ENCODE results near the gene ACAT1. TPM values are rescaled to one million over a fixed set of nuclear protein-coding genes. Genes with fewer than 3 reads are reported as not detected.

The ACAT1 gene
- total RNA-seq, 6 experiments from 2014 or later, result 357 to 1,180 (median 459) TPM

- no peak overlapping the region for H3K4me3 ChIP-seq
- DNase-seq (no peak), ATAC-seq (peak in 2 of 4 donors; percentile 69 to 86)
- H3K9me3 ChIP-seq, result no peaks in the 10 kb centered on the region
- no peaks in the 10 kb centered on the region for H3K4me1 ChIP-seq
- H3K36me3 ChIP-seq, result peaks cover 0 to 27% (median 12%) of the 10 kb centered on the region in 4 donors
- peak overlapping the region in 1 of 3 donors; percentile 19 for H3K27ac ChIP-seq
- no peak for TF ChIP-seq POLR2A (IDR thresholded peaks at IDR 0.05)
- TF ChIP-seq, protein P1, sequence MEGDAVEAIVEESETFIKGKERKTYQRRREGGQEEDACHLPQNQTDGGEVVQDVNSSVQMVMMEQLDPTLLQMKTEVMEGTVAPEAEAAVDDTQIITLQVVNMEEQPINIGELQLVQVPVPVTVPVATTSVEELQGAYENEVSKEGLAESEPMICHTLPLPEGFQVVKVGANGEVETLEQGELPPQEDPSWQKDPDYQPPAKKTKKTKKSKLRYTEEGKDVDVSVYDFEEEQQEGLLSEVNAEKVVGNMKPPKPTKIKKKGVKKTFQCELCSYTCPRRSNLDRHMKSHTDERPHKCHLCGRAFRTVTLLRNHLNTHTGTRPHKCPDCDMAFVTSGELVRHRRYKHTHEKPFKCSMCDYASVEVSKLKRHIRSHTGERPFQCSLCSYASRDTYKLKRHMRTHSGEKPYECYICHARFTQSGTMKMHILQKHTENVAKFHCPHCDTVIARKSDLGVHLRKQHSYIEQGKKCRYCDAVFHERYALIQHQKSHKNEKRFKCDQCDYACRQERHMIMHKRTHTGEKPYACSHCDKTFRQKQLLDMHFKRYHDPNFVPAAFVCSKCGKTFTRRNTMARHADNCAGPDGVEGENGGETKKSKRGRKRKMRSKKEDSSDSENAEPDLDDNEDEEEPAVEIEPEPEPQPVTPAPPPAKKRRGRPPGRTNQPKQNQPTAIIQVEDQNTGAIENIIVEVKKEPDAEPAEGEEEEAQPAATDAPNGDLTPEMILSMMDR (IDR thresholded peaks at IDR 0.05), result no peak
- intact Hi-C loops (cut with DNase I), result no loop called here
- 77% methylated on average over 4 of the region's 4 CpGs for WGBS (ENCODE audit: insufficient coverage, low coverage, low lambda C conversion rate, missing lambda C conversion rate)
- no peaks in the 10 kb centered on the region for H3K27me3 ChIP-seq
Measured at GRCh38 chr11:108093128-108093904, 28.1 kb upstream of the ACAT1 start.

- Histone ChIP-seq H3K4me3 (no peak overlapping the region), H3K27me3 (no peaks in the 10 kb centered on the region), H3K9me3 (no peaks in the 10 kb centered on the region), H3K27ac (no peak overlapping the region), H3K4me1 (no peaks in the 10 kb centered on the region), H3K36me3 (peaks cover 0 to 38% (median 17%) of the 10 kb centered on the region in 4 donors)
- DNase-seq (no peak), ATAC-seq (peak in 1 of 4 donors; percentile 12)
- intact Hi-C loops (cut with DNase I), result no loop called here
- 100% methylated on average over 2 of the region's 3 CpGs for WGBS (ENCODE audit: insufficient coverage, low coverage, low lambda C conversion rate, missing lambda C conversion rate)
- no peak for TF ChIP-seq POLR2A (IDR thresholded peaks at IDR 0.05)
- TF ChIP-seq, protein P1 (IDR thresholded peaks at IDR 0.05), result no peak
Measured at GRCh38 chr11:108097179-108097578, 24.2 kb upstream of the ACAT1 start.

DNA sequence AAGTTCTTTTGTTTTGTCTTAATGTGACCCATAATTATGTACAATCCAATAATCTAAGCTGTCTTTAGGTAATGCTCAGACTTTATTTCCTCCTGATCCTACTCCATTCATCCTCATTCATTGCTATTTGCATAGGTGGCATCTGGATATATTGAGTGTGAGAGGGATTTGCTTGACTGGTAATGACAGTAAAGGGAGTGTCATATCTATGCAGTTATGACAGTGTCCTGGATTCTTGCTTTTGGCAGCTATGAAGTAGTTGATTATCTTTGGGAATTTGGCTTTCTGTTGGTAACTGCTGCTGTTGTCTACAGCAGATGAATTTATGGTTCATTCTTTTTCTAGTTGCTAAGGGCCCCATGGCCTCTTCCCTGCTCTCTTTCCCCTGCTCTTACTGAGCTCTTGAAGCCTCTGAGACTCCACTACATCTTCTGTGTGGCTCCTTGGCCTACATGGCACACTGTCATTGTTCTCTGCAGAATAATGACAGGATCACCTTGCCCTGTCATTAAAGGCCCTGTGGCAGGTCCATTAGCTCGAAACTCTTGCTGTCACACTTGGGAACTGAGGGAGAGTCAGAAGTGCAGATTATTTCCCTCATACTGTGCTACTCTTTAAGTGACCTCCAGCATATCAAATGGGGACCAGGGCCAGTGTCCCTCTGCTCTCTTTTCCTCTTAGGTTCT, 20.1 kb upstream of the ACAT1 start:
- H3K9me3 ChIP-seq, result no peaks in the 10 kb centered on the region
- no peak for ATAC-seq
- intact Hi-C loops (cut with DNase I), result no loop called here
- H3K27ac ChIP-seq, result no peak overlapping the region
- no peaks in the 10 kb centered on the region for H3K4me1 ChIP-seq
- no peak for TF ChIP-seq POLR2A (IDR thresholded peaks at IDR 0.05)
- TF ChIP-seq, protein P1 (IDR thresholded peaks at IDR 0.05), result no peak
- peaks cover 0 to 38% (median 10%) of the 10 kb centered on the region in 4 donors for H3K36me3 ChIP-seq
- no peaks in the 10 kb centered on the region for H3K27me3 ChIP-seq
- H3K4me3 ChIP-seq, result no peak overlapping the region
- 40% methylated on average over 1 of the region's 1 CpG for WGBS (ENCODE audit: insufficient coverage, low coverage, low lambda C conversion rate, missing lambda C conversion rate)
- DNase-seq, result no peak

- Histone ChIP-seq H3K36me3 (no peaks in the 10 kb centered on the region), H3K9me3 (no peaks in the 10 kb centered on the region), H3K27me3 (no peaks in the 10 kb centered on the region), H3K4me1 (peaks cover 0 to 15% (median 1%) of the 10 kb centered on the region in 4 donors), H3K4me3 (no peak overlapping the region), H3K27ac (no peak overlapping the region)
- WGBS (ENCODE audit: insufficient coverage, low coverage, low lambda C conversion rate, missing lambda C conversion rate), result 79% methylated on average over 3 of the region's 4 CpGs
- no peak for TF ChIP-seq POLR2A (IDR thresholded peaks at IDR 0.05)
- TF ChIP-seq, protein P1 (IDR thresholded peaks at IDR 0.05), result no peak
- DNase-seq, result no peak
- ATAC-seq, result no peak
- intact Hi-C loops (cut with DNase I), result no loop called here
Measured at GRCh38 chr11:108111126-108111525, 10.2 kb upstream of the ACAT1 start.
